Inflammatory macrophage (primary cell): ENCODE results near the gene VAMP8.
"Not testable (repeated sequence)": the region's sequence is repeated elsewhere in the genome, so short reads cannot be mapped to it uniquely, and the experiment has no call there.

Source experiments
- DNase-seq, 2 donors: peaks; one replicate each; pipeline ENCODE4 v3.0.0-alpha.2; 2020 to 2022

VAMP8 gene

GRCh38 chr2:85580206-85580605 is 2.8 kb downstream of the VAMP8 start:
- no peak for DNase-seq

GRCh38 chr2:85582492-85582891 is 5.1 kb downstream of the VAMP8 start:
- DNase-seq: no peak

GRCh38 chr2:85583667-85584353 is 6.4 kb downstream of the VAMP8 start:
- DNase-seq: peak in 1 of 2 donors; percentile 17

- no peak for DNase-seq
Observed at GRCh38 chr2:85584354-85584856, 7.0 kb downstream of the VAMP8 start, which contains the start of gene VAMP5. TSS of gene VAMP5 (plus strand) at chr2:85584431. CDS start at chr2:85584491, 60 bp downstream.

GRCh38 chr2:85584857-85585780 is 7.7 kb downstream of the VAMP8 start:
- DNase-seq: no peak

- DNase-seq: peak in 1 of 2 donors; percentile 28
Observed at GRCh38 chr2:85585781-85586105, 8.4 kb downstream of the VAMP8 start.

- DNase-seq: no peak
Observed at GRCh38 chr2:85588236-85588635, 10.8 kb downstream of the VAMP8 start.

- DNase-seq: no peak
Observed at GRCh38 chr2:85588645-85589044, 11.3 kb downstream of the VAMP8 start.

- no peak for DNase-seq
Observed at GRCh38 chr2:85589181-85589580, 11.8 kb downstream of the VAMP8 start.

- peak; percentile 75 to 77 for DNase-seq
Observed at GRCh38 chr2:85589982-85590791, 12.8 kb downstream of the VAMP8 start.

GRCh38 chr2:85590950-85591349 is 13.6 kb downstream of the VAMP8 start:
- peak; percentile 45 to 50 for DNase-seq

GRCh38 chr2:85591563-85591962 is 14.2 kb downstream of the VAMP8 start:
- no peak for DNase-seq

- not testable (repeated sequence) for DNase-seq
Observed at GRCh38 chr2:85592299-85592698, 14.9 kb downstream of the VAMP8 start.

- DNase-seq: no peak
Observed at GRCh38 chr2:85593023-85593422, 15.6 kb downstream of the VAMP8 start.

- DNase-seq: no peak
Observed at GRCh38 chr2:85594715-85595300, 17.4 kb downstream of the VAMP8 start.

- DNase-seq: peak; percentile 99
Observed at GRCh38 chr2:85595301-85596025, 18.1 kb downstream of the VAMP8 start, which contains the start of gene RNF181. TSS of gene RNF181 (plus strand) at chr2:85595745. CDS start at chr2:85595764, 19 bp downstream.

GRCh38 chr2:85596026-85596333 is 18.6 kb downstream of the VAMP8 start:
- DNase-seq: no peak

GRCh38 chr2:85596486-85597143 is 19.2 kb downstream of the VAMP8 start:
- DNase-seq: no peak

GRCh38 chr2:85597241-85597640 is 19.9 kb downstream of the VAMP8 start:
- no peak for DNase-seq

- no peak for DNase-seq
Observed at GRCh38 chr2:85598594-85599340, 21.4 kb downstream of the VAMP8 start.
